A549 (cell line): ENCODE data around the gene USP4.

Experiments used
- CTCF ChIP-seq: fragments of >200 bp; sonication (Bioruptor Twin); formaldehyde crosslinking; IDR thresholded peaks from 3 replicates; pipeline ENCODE4 v1.5.1; 2016
- EP300 ChIP-seq, 2 experiments: fragments of >200 bp; sonication (Bioruptor Twin); formaldehyde crosslinking; IDR thresholded peaks; 2 replicates in 1 of 2; 3 replicates in 1 of 2; pipeline ENCODE4 v1.6.1; 2016 to 2017
- FOSL2 ChIP-seq, 2 experiments: fragments of 450-650 bp in 1 of 2; fragments of >200 bp in 1 of 2; sonication (Bioruptor Twin) in 1 of 2; formaldehyde crosslinking; IDR thresholded peaks; 2 replicates each; pipeline versions ENCODE4 v1.5.0 to v1.6.1; 2016 to 2020; ENCODE audit warnings: mild to moderate bottlenecking in 1 of 2, moderate library complexity in 1 of 2
- HDAC2 ChIP-seq: fragments of 200-600 bp; sonication (generic); IDR thresholded peaks from 2 replicates; pipeline ENCODE4 v1.6.1; 2016
- POLR2A ChIP-seq: IDR thresholded peaks from 2 replicates; pipeline ENCODE4 v1.6.1; 2012; ENCODE audit warnings: mild to moderate bottlenecking, low read length
- RFX5 ChIP-seq: fragments of 450-650 bp; IDR thresholded peaks from 2 replicates; pipeline ENCODE4 v1.7.1; 2014; ENCODE audit warnings: antibody characterized with exemption, mild to moderate bottlenecking, moderate library complexity
- RNF2 ChIP-seq: fragments of 200-600 bp; sonication (generic); IDR thresholded peaks from 2 replicates; pipeline ENCODE4 v1.6.1; 2016; ENCODE audit warnings: low read depth, mild to moderate bottlenecking, antibody characterized with exemption, moderate library complexity, borderline replicate concordance
- TP53 ChIP-seq: fragments of 250-450 bp; sonication (Bioruptor Pico); IDR thresholded peaks from 2 replicates; pipeline ENCODE4 v1.5.0; 2021; ENCODE audit warnings: mild to moderate bottlenecking, moderate library complexity
- ZFP36 ChIP-seq: fragments of 450-650 bp; IDR thresholded peaks from 2 replicates; pipeline ENCODE4 v1.6.1; 2014; ENCODE audit warnings: borderline replicate concordance; ENCODE audit not compliant: partially characterized antibody
- TF ChIP-seq, protein P1 (sequence below): fragments of 200-600 bp; sonication (generic); IDR thresholded peaks from 2 replicates; pipeline ENCODE4 v1.6.1; 2016; ENCODE audit warnings: antibody characterized with exemption, mild to moderate bottlenecking, moderate library complexity
- TF ChIP-seq, protein P2 (sequence below): fragments of 250-450 bp; sonication (Bioruptor Pico); IDR thresholded peaks from 2 replicates; pipeline ENCODE4 v1.5.0; 2021; ENCODE audit warnings: mild to moderate bottlenecking, moderate library complexity, borderline replicate concordance

DNA sequence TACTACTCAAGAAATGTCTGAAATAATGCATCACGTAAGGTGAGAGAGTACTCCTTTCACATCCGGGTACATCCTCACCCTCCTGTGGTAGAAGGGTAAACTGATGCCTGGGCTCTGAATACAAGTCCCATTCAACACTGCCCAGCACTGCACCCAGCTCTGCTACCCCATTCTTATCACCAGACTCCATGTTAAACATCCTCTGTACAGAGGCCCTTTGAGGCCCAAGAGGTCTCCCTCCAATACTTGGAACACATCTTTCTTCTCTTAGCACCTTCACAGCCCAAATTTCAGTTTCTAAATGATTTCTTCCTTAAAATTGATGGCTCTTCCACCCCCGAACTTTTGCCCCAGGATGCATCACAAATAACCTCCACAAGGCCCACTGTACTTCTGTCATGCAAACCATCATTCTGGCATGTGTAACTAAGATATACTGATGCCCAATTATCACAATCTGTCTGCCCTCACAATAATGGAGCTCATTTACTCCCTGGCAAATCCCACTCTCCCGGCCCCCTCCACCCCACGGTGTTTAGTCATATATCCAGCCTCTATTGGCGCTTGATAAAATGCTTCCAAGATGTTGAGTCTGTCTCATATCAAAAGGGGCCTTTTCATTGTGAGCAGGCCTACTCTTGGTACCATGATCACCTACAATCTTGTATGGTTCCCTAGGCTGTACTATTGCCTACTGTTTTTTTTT lies 30.9 kb upstream of the USP4 start:
- TF ChIP-seq CTCF (no peak), RFX5 (no peak), POLR2A (no peak), ZFP36 (no peak), FOSL2 (IDR thresholded peaks at IDR 0.05) (no peak), FOSL2 (CRISPR knock-in tag; IDR thresholded peaks at IDR 0.05) (no peak), TP53 (CRISPR knock-in tag) (no peak), EP300 (IDR thresholded peaks at IDR 0.05) (no peak), HDAC2 (no peak), RNF2 (no peak)
- TF ChIP-seq, protein P1, sequence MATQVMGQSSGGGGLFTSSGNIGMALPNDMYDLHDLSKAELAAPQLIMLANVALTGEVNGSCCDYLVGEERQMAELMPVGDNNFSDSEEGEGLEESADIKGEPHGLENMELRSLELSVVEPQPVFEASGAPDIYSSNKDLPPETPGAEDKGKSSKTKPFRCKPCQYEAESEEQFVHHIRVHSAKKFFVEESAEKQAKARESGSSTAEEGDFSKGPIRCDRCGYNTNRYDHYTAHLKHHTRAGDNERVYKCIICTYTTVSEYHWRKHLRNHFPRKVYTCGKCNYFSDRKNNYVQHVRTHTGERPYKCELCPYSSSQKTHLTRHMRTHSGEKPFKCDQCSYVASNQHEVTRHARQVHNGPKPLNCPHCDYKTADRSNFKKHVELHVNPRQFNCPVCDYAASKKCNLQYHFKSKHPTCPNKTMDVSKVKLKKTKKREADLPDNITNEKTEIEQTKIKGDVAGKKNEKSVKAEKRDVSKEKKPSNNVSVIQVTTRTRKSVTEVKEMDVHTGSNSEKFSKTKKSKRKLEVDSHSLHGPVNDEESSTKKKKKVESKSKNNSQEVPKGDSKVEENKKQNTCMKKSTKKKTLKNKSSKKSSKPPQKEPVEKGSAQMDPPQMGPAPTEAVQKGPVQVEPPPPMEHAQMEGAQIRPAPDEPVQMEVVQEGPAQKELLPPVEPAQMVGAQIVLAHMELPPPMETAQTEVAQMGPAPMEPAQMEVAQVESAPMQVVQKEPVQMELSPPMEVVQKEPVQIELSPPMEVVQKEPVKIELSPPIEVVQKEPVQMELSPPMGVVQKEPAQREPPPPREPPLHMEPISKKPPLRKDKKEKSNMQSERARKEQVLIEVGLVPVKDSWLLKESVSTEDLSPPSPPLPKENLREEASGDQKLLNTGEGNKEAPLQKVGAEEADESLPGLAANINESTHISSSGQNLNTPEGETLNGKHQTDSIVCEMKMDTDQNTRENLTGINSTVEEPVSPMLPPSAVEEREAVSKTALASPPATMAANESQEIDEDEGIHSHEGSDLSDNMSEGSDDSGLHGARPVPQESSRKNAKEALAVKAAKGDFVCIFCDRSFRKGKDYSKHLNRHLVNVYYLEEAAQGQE, result no peak
- TF ChIP-seq, protein P2, sequence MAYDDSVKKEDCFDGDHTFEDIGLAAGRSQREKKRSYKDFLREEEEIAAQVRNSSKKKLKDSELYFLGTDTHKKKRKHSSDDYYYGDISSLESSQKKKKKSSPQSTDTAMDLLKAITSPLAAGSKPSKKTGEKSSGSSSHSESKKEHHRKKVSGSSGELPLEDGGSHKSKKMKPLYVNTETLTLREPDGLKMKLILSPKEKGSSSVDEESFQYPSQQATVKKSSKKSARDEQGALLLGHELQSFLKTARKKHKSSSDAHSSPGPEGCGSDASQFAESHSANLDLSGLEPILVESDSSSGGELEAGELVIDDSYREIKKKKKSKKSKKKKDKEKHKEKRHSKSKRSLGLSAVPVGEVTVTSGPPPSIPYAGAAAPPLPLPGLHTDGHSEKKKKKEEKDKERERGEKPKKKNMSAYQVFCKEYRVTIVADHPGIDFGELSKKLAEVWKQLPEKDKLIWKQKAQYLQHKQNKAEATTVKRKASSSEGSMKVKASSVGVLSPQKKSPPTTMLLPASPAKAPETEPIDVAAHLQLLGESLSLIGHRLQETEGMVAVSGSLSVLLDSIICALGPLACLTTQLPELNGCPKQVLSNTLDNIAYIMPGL (CRISPR knock-in tag), result no peak
